ENCODE results near the gene KAT6B. TPM values are rescaled to one million over a fixed set of nuclear protein-coding genes. Genes with fewer than 3 reads are reported as not detected.

Gene KAT6B
- total RNA-seq, 1 donor from 2014 or later, result 21.7 TPM

- no peak overlapping the region for H3K27ac ChIP-seq (ENCODE audit: low read depth, low read length)
- Mint-ChIP-seq H3K27me3 (ENCODE audit: low read depth, unreplicated experiment) (no peaks in the 10 kb centered on the region), H3K4me3 (ENCODE audit: unreplicated experiment) (no peak overlapping the region), H3K27ac (ENCODE audit: unreplicated experiment) (no peak overlapping the region), H3K9me3 (ENCODE audit: unreplicated experiment) (no peaks in the 10 kb centered on the region), H3K36me3 (ENCODE audit: low read depth, unreplicated experiment) (peaks cover 4% of the 10 kb centered on the region), H3K4me1 (ENCODE audit: low read depth, unreplicated experiment) (peaks cover 5% of the 10 kb centered on the region)
- H3K27me3 ChIP-seq (ENCODE audit: insufficient read depth, low read length), result no peaks in the 10 kb centered on the region
- H4K20me1 ChIP-seq (ENCODE audit: insufficient read depth, low read length), result peaks cover 73% of the 10 kb centered on the region
- H3K79me2 ChIP-seq (ENCODE audit: insufficient read depth, low read length), result peaks cover 48% of the 10 kb centered on the region
- H3K36me3 ChIP-seq (ENCODE audit: insufficient read depth, low read length), result no peaks in the 10 kb centered on the region
- no peaks in the 10 kb centered on the region for H3K9me3 ChIP-seq (ENCODE audit: insufficient read depth, low read depth, low read length)
- DNase-seq (ENCODE audit: low read depth) (no peak), FAIRE-seq (no peak)
- no peak overlapping the region for H3K9ac ChIP-seq (ENCODE audit: low read length)
- no peak overlapping the region for H3K4me3 ChIP-seq (ENCODE audit: insufficient read depth, low read depth, low read length)
- no peaks in the 10 kb centered on the region for H3K4me1 ChIP-seq (ENCODE audit: insufficient read depth, low read length)
- no peak overlapping the region for H2AFZ ChIP-seq (ENCODE audit: low read depth, low read length)
- no peak overlapping the region for H3K4me2 ChIP-seq (ENCODE audit: low read length)
- TF ChIP-seq CTCF (IDR thresholded peaks at IDR 0.05; ENCODE audit: insufficient read depth, low read depth, low read length), result no peak
- TF ChIP-seq EZH2 (IDR thresholded peaks at IDR 0.05; ENCODE audit: insufficient read depth, low read length), result no peak
Observed at GRCh38 chr10:74857586-74857985, 31.2 kb downstream of the KAT6B start.

- H3K36me3 Mint-ChIP-seq (ENCODE audit: low read depth, unreplicated experiment), result peaks cover 4% of the 10 kb centered on the region
- H3K4me1 Mint-ChIP-seq (ENCODE audit: low read depth, unreplicated experiment), result peaks cover 9% of the 10 kb centered on the region
- H2AFZ ChIP-seq (ENCODE audit: low read depth, low read length), result no peak overlapping the region
- DNase-seq (ENCODE audit: low read depth) (no peak), FAIRE-seq (no peak)
- H3K27me3 Mint-ChIP-seq (ENCODE audit: low read depth, unreplicated experiment), result no peaks in the 10 kb centered on the region
- H3K79me2 ChIP-seq (ENCODE audit: insufficient read depth, low read length), result peaks cover 35% of the 10 kb centered on the region
- H3K4me1 ChIP-seq (ENCODE audit: insufficient read depth, low read length), result no peaks in the 10 kb centered on the region
- no peaks in the 10 kb centered on the region for H3K27me3 ChIP-seq (ENCODE audit: insufficient read depth, low read length)
- H3K9me3 ChIP-seq (ENCODE audit: insufficient read depth, low read depth, low read length), result no peaks in the 10 kb centered on the region
- no peak overlapping the region for H3K4me3 ChIP-seq (ENCODE audit: insufficient read depth, low read depth, low read length)
- H3K36me3 ChIP-seq (ENCODE audit: insufficient read depth, low read length), result no peaks in the 10 kb centered on the region
- no peak overlapping the region for H3K4me2 ChIP-seq (ENCODE audit: low read length)
- H3K27ac Mint-ChIP-seq (ENCODE audit: unreplicated experiment), result no peak overlapping the region
- no peak overlapping the region for H3K4me3 Mint-ChIP-seq (ENCODE audit: unreplicated experiment)
- H3K9me3 Mint-ChIP-seq (ENCODE audit: unreplicated experiment), result no peaks in the 10 kb centered on the region
- no peak overlapping the region for H3K9ac ChIP-seq (ENCODE audit: low read length)
- peaks cover 74% of the 10 kb centered on the region for H4K20me1 ChIP-seq (ENCODE audit: insufficient read depth, low read length)
- TF ChIP-seq CTCF (IDR thresholded peaks at IDR 0.05; ENCODE audit: insufficient read depth, low read depth, low read length) (no peak), EZH2 (IDR thresholded peaks at IDR 0.05; ENCODE audit: insufficient read depth, low read length) (no peak)
- no peak overlapping the region for H3K27ac ChIP-seq (ENCODE audit: low read depth, low read length)
Observed at GRCh38 chr10:74859546-74859945, 33.1 kb downstream of the KAT6B start.

DNA sequence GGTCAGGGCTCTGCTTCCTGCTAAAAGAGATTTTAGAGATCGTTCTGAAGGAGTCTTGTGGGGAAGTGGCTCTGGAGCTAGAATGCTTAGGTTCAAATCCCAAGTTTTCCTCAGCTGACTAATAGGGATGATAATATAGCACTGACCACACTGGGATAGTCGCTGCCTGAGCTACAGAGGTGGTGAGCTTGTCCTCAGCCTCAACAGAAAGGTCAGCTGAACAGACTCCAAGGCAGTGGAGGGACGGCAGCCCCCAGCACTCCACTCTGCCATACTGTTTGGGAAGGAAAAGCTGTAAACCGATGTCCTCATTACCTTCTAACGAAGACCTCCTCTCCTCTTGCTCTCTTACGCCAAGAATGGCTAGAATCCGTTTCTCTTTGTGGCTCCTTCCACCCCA, 36.2 kb downstream of the KAT6B start:
- no peaks in the 10 kb centered on the region for H3K4me1 ChIP-seq (ENCODE audit: insufficient read depth, low read length)
- Mint-ChIP-seq H3K27me3 (ENCODE audit: low read depth, unreplicated experiment) (no peaks in the 10 kb centered on the region), H3K36me3 (ENCODE audit: low read depth, unreplicated experiment) (no peaks in the 10 kb centered on the region), H3K27ac (ENCODE audit: unreplicated experiment) (no peak overlapping the region), H3K4me3 (ENCODE audit: unreplicated experiment) (no peak overlapping the region), H3K9me3 (ENCODE audit: unreplicated experiment) (no peaks in the 10 kb centered on the region), H3K4me1 (ENCODE audit: low read depth, unreplicated experiment) (peaks cover 5% of the 10 kb centered on the region)
- peaks cover 60% of the 10 kb centered on the region for H4K20me1 ChIP-seq (ENCODE audit: insufficient read depth, low read length)
- no peak overlapping the region for H3K9ac ChIP-seq (ENCODE audit: low read length)
- H2AFZ ChIP-seq (ENCODE audit: low read depth, low read length), result no peak overlapping the region
- H3K36me3 ChIP-seq (ENCODE audit: insufficient read depth, low read length), result no peaks in the 10 kb centered on the region
- no peak for TF ChIP-seq EZH2 (IDR thresholded peaks at IDR 0.05; ENCODE audit: insufficient read depth, low read length)
- TF ChIP-seq CTCF (IDR thresholded peaks at IDR 0.05; ENCODE audit: insufficient read depth, low read depth, low read length), result no peak
- H3K9me3 ChIP-seq (ENCODE audit: insufficient read depth, low read depth, low read length), result no peaks in the 10 kb centered on the region
- no peak overlapping the region for H3K27ac ChIP-seq (ENCODE audit: low read depth, low read length)
- no peak overlapping the region for H3K4me3 ChIP-seq (ENCODE audit: insufficient read depth, low read depth, low read length)
- no peaks in the 10 kb centered on the region for H3K27me3 ChIP-seq (ENCODE audit: insufficient read depth, low read length)
- no peak for DNase-seq (ENCODE audit: low read depth)
- no peak for FAIRE-seq
- H3K79me2 ChIP-seq (ENCODE audit: insufficient read depth, low read length), result peaks cover 22% of the 10 kb centered on the region
- no peak overlapping the region for H3K4me2 ChIP-seq (ENCODE audit: low read length)

Measured in astrocyte (in vitro differentiated cells and primary cell).